ENCODE measurements around the gene CDH1.
"Not testable (repeated sequence)": the region's sequence is repeated elsewhere in the genome, so short reads cannot be mapped to it uniquely, and the experiment has no call there.

Gene CDH1

DNA sequence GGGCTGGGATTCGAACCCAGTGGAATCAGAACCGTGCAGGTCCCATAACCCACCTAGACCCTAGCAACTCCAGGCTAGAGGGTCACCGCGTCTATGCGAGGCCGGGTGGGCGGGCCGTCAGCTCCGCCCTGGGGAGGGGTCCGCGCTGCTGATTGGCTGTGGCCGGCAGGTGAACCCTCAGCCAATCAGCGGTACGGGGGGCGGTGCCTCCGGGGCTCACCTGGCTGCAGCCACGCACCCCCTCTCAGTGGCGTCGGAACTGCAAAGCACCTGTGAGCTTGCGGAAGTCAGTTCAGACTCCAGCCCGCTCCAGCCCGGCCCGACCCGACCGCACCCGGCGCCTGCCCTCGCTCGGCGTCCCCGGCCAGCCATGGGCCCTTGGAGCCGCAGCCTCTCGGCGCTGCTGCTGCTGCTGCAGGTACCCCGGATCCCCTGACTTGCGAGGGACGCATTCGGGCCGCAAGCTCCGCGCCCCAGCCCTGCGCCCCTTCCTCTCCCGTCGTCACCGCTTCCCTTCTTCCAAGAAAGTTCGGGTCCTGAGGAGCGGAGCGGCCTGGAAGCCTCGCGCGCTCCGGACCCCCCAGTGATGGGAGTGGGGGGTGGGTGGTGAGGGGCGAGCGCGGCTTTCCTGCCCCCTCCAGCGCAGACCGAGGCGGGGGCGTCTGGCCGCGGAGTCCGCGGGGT, at the start of gene CDH1:
CDH1 (plus strand) TSS at position 247 of the 684 bp plus-strand sequence; CDS start at position 371, 124 bp downstream.
- peak within 1 kb of the TSS; percentile 73 for H3K4me3 ChIP-seq (ENCODE audit: low read depth, low read length)

DNA sequence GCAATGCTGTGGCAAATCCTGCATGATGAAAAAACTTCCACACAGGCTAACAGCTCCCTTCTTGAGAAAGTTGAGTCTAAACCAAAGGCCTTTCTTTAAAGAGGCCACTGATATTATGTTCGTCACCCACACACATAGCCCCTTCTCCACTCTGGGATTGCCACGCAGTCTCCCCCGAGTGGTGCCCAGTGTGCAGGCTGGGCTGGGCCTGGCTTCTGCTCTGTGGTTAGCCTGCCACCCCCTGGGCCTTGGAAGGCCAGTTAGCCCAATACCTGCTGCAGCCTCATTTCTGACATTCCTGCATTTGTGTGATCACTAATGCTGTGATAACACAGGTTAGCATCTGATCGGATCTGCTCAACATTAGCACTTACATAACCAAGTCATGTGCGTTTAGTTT, 47.2 kb upstream of the CDH1 start:
- no peak overlapping the region for H3K4me3 ChIP-seq (ENCODE audit: low read depth, low read length)

DNA sequence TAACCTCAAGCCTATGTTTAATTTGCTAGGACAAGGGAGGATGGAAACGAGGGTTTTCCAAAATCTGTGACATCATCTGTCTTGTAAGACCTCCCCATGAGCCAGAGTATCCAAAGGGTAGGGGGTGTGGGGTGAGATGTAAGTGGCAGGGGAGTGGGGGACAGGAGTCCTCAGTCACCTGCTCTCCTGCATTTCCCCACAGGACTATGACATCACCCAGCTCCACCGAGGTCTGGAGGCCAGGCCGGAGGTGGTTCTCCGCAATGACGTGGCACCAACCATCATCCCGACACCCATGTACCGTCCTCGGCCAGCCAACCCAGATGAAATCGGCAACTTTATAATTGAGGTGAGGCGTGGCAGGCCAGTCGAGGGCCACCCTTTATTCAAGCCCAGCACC, 41.5 kb upstream of the CDH1 start:
- no peak overlapping the region for H3K4me3 ChIP-seq (ENCODE audit: low read depth, low read length)

DNA sequence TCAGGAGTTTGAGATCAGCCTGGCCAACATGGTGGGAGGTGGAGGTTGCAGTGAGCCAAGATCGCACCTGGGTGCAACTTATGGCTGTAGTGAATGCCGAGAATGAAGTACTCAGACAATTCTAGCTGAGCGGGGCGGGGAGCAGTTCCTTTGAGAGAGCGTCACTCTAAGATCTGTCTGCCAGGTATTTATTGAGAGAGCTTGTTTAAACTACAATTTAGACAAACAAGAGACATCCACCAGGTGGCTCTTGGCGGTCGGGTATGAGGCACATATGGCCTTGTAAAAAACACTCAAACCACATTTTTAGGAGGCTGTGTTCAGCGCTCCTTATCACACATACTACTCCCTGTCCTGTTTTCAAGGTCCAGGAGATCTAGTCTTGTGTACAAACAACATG, 40.6 kb upstream of the CDH1 start:
- H3K4me3 ChIP-seq (ENCODE audit: low read depth, low read length) = no peak overlapping the region

DNA sequence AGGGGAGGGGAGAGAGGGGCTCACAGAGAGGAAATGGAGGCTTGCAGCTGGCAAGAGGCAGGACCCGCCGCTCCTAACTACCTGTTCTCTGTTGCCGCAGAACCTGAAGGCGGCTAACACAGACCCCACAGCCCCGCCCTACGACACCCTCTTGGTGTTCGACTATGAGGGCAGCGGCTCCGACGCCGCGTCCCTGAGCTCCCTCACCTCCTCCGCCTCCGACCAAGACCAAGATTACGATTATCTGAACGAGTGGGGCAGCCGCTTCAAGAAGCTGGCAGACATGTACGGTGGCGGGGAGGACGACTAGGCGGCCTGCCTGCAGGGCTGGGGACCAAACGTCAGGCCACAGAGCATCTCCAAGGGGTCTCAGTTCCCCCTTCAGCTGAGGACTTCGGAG, 39.0 kb upstream of the CDH1 start:
- no peak overlapping the region for H3K4me3 ChIP-seq (ENCODE audit: low read depth, low read length)

DNA sequence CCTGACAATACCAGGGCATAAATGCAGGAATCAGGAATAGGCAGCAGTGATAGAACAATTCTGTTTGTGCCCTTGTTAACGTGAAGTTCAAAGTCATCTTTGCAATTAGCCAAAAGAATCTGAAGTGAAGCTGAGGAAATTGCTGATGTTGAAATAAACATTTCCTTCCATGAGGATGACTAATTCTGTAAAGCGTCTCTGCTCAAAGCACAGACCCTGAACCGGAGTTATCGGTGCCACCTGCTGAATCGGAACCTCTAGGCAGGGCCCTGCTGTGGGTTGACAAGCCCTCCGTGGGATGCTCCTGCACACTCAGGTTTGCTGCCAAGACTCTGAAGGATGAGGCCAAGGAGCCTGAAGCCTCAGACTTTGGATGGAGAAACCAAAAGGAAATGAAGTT, 37.0 kb upstream of the CDH1 start:
- no peak overlapping the region for H3K4me3 ChIP-seq (ENCODE audit: low read depth, low read length)

DNA sequence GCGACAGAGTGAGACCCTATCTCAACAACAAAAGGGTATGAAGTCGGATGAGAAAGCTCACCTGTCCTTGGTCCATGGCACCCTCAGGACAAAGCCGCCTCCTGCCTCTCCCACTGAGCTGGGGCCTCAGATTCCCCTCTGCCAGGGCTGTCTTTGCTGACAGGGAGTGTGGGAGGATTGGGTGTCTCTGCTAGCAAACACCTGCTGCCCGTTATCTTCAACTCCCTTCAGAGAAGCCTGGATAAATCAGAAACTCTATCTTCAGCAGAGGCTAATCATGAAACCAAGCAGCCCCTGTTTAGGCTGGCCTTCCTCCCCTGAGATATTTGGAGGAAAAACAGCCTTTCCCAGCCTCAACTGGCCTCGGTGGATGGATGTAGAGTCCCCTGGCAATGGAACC, 36.3 kb upstream of the CDH1 start:
- H3K4me3 ChIP-seq (ENCODE audit: low read depth, low read length) = no peak overlapping the region

DNA sequence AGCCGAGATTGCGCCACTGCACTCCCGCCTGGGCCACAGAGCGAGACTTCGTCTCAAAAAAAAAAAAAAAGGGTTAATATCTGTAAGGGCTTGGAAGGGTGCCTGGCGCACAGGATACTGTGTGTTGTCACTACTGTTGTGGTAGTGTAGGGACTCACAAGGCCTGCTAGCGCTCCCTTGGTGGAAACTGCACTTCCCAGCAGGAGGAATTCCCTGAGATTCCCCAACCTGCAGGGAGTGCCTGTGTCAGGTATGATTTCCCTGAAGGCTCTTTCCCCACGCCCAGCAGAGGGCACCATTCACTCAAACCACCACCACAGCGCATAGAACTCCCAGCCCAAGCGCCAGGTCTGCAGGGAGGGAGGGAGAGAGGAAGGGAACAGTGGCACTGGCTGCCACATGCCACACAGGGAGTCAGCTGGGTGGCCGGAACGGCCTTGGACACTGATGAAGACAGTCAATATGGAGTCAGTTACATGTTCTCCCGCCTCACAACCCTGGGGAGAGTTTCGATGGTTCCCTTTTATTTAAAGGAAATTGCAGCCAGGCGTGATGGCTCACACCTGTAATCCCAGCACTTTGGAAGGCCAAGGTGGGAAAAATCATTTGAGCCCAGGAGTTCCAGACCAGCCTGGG, 32.7 kb upstream of the CDH1 start:
- no peak overlapping the region for H3K4me3 ChIP-seq (ENCODE audit: low read depth, low read length)

DNA sequence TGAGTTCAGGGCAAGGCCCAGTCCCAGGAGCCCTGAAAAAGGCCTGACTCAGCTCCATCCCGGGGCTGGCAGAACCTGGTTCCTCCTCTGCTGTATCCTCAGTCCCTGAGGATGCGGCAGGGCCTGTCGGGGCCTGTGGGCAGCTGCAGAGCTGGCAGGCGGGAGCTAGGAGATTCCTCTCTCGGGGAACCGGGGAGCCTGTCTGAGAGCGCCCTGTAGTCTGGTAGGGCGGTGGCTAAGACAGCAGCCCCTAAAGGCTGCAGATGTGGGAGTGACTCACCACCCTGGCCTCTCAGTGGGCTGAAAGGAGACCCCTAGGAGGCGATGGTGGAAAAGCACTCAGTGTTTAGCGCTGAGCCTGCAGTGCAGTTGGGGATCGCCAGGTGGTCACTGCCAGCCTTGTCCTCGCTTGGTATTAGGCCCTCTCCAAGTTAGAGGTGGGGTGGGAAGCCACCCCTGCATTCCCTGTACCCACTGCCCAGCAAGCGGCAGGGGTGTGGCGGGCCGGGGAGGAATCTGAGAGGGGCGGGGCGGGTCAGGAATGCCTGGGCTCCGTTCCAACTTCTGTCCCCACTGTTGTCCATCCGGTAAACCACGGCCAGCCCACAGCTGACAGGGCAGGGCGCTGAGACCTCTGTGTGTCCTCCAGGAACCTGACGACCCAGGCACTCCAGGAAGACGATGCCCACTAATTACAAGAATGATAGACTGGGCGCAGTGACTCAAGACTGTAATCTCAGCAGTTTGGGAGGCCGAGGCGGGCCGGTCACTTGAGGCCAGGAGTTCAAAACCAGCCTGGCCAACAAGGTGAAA, 29.5 kb upstream of the CDH1 start:
- H3K4me3 ChIP-seq (ENCODE audit: low read depth, low read length) = no peak overlapping the region

DNA sequence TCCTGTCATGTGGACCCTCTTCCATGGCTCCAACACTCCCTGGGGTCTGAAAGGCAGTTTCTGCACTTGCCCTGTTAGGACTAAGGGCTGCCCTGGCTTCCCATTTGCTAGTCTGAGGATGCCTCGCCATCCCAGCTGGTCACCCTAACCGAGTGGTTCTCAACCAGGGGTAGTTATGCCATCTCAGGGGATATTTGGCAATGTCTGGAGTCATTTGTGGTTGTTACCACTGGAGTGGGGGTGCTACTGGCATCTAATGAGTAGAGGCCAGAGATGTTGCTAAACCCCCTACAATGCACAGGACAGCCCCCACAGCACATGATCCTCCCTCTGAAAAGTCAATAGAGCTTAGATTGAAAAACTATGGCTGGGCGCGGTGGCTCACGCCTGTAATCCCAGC, 26.9 kb upstream of the CDH1 start:
- no peak overlapping the region for H3K4me3 ChIP-seq (ENCODE audit: low read depth, low read length)

DNA sequence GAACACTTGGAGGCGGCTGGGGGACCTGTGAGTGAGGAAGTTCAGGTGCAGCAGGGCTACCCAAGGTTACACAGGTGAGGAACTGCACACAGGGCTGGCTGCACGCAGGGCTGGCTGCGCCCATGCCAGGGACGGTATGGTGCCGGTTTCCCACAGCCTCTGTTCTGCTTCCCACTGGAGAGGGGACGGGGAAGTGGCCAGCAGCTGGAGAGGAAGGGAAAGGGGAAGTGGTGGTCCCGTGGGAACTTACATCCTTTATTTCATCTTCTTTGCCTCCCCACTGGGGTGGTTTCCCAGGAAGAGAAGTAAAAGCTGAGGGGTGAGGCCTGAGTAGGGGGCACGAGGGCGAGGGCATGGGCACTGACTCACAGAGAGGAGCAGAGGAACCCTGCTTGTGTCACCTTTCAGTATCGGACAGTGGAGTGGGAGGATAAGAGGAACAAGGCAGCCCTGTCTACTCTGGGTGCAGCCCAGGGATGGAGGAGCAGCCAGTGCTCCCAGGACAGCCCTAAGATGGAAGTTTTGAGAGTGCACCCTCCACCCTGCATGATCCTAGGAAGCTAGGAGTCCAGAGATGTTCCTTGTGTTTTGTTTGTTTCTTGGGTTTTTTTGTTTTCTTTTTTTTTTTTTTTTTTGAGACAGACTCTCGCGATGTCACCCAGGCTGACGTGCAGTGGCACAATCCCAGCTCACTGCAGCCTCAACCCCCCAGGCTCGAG, 25.5 kb upstream of the CDH1 start:
- no peak overlapping the region for H3K4me3 ChIP-seq (ENCODE audit: low read depth, low read length)

DNA sequence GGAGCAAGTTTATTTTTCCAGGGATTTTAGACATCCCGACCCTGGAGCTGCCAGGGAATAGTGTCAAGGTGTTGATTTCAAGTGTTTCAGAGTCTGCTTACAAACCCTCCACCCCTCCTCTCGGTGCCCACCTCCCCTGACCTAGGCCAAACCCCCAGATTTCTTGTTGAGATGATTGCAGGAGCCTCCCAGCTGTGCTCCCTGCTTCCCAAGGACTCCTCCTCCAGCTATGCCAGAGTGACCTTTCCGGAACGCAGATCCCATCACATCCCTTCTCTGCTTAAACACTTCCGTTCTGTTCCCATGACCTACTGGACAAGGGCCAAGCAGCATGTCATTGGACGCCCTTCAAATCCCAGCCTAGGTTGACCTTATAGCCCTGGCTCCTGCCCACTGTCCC, 23.7 kb upstream of the CDH1 start:
- no peak overlapping the region for H3K4me3 ChIP-seq (ENCODE audit: low read depth, low read length)

DNA sequence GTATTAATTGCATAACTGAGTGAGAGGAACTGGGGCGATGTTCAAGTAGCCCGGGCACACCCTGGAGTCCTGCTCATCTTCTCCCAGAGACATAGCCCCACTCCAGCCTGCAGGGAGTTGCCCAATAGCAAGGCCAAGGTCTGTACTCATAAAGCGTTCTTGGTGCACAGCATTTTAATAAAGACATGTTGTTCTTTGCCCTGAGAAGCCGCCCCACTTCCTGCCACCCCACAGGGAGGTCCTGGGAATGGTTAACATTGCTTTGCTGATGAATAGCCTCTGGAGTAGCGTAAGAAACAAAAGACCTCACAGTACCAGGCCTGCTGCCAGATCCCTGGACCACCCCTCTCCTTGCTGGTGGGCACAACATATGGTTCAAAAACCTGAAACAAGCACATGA, 21.6 kb upstream of the CDH1 start:
- no peak overlapping the region for H3K4me3 ChIP-seq (ENCODE audit: low read depth, low read length)

DNA sequence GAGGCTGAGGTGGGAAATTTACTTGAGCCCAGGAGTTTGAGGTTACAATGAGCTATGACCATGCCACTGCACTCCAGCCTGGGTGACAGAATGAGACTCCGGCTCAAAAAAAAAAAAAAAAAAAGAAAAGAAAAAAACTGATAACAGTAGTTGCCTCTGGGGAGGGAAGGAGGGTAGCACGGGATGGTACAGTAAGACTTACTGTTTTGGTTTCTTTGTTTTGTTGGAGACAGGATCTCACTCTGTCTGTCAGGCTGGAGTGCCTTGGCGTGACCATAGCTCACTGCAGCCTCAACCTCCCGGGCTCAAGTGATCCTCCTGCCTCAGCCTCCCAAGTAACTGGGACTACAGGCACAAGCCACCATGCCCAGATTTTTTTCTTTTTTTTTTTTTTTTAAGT, 20.6 kb upstream of the CDH1 start:
- not testable (repeated sequence) for H3K4me3 ChIP-seq (ENCODE audit: low read depth, low read length)

DNA sequence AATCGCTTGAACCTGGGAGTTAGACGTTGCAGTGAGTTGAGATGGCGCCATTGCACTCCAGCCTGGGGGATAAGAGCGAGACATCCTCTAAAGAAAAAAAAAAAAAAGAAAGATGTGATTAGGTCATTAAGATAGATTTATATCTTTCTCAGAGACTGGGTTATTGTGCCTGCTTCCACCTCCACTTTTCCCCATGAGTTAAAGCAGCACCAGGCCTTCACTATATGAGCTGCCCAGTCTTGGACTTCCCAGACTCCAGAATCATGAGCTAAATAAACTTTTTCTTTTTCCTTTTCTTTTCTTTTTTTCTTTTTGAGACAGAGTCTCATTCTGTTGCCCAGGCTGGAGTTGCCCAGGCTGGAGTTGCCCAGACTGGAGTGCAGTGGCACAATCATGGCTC, 19.4 kb upstream of the CDH1 start:
- H3K4me3 ChIP-seq (ENCODE audit: low read depth, low read length) = no peak overlapping the region

DNA sequence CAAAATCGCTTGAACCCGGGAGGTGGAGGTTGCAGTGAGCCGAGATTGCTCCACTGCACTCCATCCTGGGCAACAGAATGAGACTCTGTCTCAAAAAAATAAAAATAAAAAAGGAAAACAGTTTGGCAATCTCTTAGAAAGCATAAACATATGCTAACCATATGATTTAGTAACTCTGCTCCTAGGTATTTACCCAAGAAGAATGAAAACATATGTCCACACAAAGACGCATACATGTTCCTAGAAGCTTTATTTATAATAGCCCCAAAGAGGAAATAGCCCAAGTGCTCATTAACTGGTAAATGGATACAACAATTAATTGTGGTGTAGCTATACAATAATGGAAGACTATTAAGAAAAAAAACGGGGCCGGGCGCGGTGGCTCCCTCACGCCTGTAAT, 18.5 kb upstream of the CDH1 start:
- no peak overlapping the region for H3K4me3 ChIP-seq (ENCODE audit: low read depth, low read length)

DNA sequence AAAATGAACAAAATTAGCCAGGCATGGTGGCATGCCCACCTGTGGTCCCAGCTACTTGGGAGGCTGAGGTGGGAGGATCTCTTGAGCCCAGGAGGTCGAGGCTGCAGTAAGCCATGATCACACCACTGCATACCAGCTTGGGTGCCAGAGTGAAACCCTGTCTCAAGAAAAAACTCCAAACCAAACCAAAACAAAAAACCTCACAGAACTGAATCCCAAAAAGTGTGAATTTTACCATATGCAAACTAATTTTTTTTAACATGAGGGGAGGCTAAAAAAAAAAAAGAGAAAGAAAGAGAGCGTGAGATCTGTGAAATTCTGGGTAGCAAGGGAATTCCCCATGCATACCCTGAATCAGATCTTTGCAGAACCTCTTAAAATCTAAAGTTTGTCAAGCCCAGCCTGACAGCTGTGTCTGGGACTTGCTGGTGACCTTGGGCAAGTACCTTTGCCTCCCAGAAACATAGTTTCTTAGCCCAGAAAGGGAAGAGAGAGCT, 17.1 kb upstream of the CDH1 start:
- no peak overlapping the region for H3K4me3 ChIP-seq (ENCODE audit: low read depth, low read length)

DNA sequence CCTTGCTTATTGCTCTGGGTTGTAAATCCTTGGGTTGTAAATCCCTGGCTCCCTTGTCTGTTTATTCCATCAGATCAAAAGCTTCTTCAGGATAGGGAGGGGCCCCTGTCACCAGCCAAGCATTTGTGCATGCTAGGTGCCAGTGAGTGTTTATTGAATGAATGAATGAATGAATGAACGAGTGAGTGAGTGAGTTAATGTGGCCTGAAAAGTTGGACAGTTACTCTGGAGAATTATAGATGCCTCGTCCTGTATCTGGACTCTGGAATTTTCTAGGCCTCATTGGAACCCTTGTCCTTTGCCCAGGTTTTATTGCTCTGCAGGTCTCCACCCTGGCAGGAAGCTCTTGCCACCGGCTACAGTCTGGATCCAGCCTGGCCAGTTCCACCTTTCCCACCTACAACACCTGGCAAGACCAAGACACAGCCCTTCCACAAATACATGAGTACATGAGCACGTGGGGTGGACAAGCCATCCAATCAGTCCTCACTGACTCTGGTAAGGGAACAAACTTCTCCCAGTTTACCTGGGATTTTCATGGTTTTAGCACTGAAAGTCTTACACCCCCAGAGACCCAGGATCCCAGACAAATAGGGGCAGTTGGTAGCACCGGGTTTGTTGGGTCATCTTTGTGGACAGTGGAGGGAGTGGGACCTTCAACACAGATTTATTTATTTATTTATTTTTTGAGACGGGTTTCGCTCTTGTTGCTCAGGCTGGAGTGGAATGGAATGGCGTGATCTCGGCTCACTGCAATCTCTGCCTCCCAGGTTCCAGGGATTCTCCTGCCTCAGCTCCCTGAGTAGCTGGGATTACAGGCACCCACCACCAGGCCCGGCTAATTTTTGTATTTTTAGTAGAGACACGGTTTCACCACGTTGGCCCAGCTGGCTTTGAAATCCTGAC, 14.7 kb upstream of the CDH1 start:
- no peak overlapping the region for H3K4me3 ChIP-seq (ENCODE audit: low read depth, low read length)

DNA sequence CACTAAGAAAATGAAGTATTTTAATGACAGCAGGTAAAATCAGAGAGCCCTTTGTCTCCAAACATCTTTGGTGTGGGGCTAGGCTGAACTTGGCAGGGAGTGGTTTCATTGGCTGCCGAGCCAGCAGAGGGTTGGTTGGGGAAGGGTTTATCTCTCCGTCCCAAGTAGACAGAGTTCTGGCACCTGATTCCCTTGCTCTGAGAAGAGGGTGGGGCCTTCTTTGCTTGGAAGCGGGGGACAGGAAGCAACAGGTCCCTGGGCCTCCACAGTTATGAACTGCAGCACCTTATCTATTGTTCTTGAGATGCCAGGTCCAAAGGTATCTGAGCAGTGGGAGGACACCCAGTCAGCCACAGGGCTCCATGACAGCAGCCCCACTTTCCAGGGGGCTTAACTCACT, 12.3 kb upstream of the CDH1 start:
- no peak overlapping the region for H3K4me3 ChIP-seq (ENCODE audit: low read depth, low read length)

DNA sequence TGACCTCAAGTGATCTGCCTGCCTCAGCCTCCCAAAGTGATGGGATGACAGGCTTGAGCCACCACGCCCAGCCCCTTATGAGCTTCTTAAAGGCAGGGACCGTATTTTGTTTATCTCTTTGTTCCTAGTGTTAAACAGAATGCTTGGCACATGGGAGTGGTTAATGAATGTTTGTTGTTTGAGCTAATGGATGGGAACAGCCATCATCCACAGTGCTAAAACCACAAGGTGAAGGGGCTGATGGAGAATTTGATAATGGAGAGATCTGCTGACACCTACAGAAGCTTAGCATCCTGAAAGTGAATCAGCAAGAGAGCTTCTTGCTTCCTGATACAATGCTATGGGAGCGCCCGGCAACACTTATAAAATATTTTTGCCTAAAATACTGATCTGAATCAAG, 8.6 kb upstream of the CDH1 start:
- no peak overlapping the region for H3K4me3 ChIP-seq (ENCODE audit: low read depth, low read length)
